GM18505 (cell line): ENCODE results near the gene SUPT6H.
"Not testable (repeated sequence)": the region's sequence is repeated elsewhere in the genome, so short reads cannot be mapped to it uniquely, and the experiment has no call there.

Source experiments
- ATAC-seq: cut with Tn5 transposase; IDR thresholded peaks from one replicate; pipeline ENCODE4 v1.9.1; 2021; ENCODE audit not compliant: unreplicated experiment
- POLR2A ChIP-seq: IDR thresholded peaks from 4 replicates; pipeline ENCODE4 v1.6.1; 2011; ENCODE audit warnings: borderline replicate concordance; ENCODE audit not compliant: insufficient read depth, insufficient read length; ENCODE audit errors: extremely low read depth

The SUPT6H gene

GRCh38 chr17:28734712-28735241 is 72.8 kb downstream of the SUPT6H start:
- no peak for ATAC-seq
- no peak for TF ChIP-seq POLR2A

DNA sequence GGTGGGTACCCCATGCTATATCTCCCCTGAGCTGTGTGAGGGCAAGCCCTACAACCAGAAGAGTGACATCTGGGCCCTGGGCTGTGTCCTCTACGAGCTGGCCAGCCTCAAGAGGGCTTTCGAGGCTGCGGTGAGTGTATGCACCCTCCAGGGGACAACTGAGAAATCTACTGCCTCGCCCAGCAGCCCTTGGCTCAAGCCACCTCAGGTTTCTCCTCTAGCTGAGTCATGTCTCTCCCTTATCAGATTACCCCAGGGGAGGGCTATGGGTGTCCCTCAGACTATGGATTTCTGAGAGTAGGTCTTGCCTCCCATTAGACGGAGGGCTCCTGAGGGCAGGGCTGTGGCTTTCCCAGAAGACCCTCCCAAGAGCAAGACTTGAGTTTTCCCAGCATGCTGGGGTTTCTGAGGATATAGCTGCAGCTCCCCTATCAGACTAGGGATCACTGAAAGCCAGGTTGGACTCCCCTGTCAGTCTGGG is 73.3 kb downstream of the SUPT6H start:
- no peak for TF ChIP-seq POLR2A
- ATAC-seq = no peak

DNA sequence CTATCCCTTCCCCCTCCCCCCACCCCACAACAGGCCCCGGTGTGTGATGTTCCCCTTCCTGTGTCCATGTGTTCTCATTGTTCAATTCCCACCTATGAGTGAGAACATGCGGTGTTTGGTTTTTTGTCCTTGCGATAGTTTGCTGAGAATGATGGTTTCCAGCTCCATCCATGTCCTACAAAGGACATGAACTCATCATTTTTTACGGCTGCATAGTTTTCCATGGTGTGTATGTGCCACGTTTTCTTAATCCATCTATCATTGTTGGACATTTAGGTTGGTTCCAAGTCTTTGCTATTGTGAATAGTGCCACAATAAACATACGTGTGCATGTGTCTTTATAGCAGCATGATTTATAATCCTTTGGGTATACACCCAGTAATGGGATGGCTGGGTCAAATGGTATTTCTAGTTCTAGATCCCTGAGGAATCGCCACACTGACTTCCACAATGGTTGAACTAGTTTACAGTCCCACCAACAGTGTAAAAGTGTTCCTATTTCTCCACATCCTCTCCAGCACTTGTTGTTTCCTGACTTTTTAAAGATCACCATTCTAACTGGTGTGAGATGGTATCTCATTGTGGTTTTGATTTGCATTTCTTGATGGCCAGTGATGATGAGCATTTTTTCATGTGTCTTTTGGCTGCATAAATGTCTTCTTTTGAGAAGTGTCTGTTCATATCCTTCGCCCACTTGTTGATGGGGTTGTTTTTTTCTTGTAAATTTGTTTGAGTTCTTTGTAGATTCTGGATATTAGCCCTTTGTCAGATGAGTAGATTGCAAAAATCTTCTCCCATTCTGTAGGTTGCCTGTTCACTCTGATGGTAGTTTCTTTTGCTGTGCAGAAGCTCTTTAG is 74.1 kb downstream of the SUPT6H start:
- ATAC-seq = not testable (repeated sequence)

DNA sequence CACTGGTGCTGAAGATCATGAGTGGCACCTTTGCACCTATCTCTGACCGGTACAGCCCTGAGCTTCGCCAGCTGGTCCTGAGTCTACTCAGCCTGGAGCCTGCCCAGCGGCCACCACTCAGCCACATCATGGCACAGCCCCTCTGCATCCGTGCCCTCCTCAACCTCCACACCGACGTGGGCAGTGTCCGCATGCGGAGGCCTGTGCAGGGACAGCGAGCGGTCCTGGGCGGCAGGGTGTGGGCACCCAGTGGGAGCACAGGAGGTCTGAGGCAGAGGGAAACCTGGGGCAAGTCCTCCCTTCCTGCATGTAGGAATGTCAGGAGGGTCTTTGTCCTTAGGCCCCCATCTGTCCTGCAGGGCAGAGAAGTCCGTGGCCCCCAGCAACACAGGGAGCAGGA is 75.3 kb downstream of the SUPT6H start:
- no peak for TF ChIP-seq POLR2A
- no peak for ATAC-seq

- ATAC-seq = peak; percentile 63
- TF ChIP-seq POLR2A = peak; percentile 87
Observed at GRCh38 chr17:28737770-28738679, 76.0 kb downstream of the SUPT6H start.

- no peak for ATAC-seq
- TF ChIP-seq POLR2A = no peak
Observed at GRCh38 chr17:28738680-28739384, 76.8 kb downstream of the SUPT6H start.

DNA sequence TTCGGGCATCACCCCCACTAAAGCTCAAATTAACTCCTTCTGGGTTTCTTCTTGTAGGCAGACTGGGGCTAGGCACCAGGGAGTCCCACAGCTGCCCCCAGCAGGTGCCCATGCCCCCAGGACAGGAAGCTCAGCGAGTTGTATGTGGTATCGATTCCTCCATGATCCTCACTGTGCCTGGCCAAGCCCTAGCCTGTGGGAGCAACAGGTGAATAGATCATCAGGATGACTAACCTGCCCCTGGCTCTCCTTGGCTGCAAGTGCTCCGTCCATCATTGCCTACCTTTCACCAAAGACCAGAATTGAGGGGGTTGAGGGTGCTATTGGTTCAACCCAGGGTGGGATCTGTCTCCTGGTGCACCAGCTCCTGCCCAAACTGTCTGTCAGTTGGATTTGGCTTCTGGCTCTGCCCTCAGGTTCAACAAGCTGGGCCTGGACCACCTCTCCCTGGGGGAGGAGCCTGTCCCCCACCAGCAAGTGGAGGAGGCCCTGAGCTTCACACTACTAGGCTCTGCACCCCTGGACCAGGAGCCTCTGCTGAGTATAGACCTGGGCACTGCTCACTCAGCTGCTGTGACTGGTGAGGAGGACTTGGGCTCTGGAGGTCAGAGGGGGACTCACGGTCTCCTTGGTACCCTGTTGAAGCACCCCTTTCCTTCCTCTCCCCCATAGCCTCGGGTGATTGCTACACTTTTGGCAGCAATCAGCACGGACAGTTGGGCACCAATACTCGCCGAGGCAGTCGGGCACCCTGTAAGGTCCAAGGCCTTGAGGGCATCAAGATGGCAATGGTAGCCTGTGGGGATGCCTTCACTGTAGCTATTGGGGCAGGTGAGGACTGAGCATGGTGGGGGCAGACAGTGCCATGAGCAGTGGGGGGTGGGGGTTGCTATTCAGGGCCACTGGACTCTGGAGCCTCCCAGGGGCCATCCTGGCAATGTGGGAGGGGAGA is 78.7 kb downstream of the SUPT6H start:
- no peak for TF ChIP-seq POLR2A
- ATAC-seq = no peak

DNA sequence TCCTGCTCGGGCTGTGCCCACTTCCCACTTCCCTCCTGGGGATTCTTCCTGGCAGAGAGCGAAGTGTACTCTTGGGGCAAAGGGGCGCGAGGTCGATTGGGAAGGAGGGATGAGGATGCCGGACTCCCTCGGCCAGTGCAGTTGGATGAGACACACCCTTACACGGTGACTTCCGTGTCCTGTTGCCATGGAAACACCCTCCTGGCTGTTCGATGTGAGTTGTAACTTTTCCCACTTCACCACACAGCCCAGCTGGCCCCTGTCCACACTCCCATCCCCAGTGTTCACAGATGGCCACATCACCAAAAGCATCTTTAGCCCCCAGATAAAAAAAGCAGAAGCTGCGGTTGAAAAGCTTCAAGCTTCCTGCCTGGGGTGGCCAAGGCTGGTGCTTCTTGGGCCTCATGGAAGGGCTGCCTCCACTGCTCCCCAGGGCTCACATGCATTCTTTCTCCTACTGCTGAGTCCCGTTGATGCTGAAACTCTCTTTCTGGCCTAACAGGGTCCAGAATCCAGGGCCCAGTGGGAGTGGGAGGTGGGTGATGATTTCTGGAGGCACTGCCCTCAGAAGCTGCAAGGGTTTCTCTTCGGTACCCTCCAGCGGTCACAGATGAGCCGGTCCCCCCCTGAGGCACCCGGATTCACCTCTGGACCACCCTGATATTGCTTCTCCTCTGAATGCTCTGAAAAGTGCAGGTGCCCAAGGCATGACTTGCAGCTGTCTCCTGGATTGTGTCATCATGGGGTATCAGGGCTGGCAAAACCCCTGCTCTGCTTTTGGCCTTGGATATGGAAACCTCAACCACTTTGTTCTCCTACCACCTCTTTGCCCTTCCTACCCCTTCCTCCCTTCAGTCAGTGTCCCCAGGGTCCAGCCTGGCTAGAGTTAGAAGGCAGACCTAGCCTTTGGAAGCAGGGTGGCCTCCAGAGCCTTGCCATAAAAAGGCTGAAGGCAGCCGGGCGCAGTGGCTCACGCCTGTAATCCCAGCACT is 79.6 kb downstream of the SUPT6H start:
- TF ChIP-seq POLR2A = peak; percentile 41
- no peak for ATAC-seq

- peak; percentile 98 for TF ChIP-seq POLR2A
- peak; percentile 60 for ATAC-seq
Observed at GRCh38 chr17:28743243-28744103, 81.5 kb downstream of the SUPT6H start, which contains the start of gene TRAF4. TSS of gene TRAF4 (plus strand) at chr17:28744011. CDS start at chr17:28744113, 102 bp downstream.

- TF ChIP-seq POLR2A = no peak
- no peak for ATAC-seq
Observed at GRCh38 chr17:28744104-28744971, 82.3 kb downstream of the SUPT6H start.
